Fibroblast of skin of scalp (primary cell): ENCODE measurements around the gene RPUSD4.

Experiments
- DNase-seq: peaks from one replicate; pipeline ENCODE4 v3.0.0-alpha.2; 2013

The RPUSD4 gene

DNA sequence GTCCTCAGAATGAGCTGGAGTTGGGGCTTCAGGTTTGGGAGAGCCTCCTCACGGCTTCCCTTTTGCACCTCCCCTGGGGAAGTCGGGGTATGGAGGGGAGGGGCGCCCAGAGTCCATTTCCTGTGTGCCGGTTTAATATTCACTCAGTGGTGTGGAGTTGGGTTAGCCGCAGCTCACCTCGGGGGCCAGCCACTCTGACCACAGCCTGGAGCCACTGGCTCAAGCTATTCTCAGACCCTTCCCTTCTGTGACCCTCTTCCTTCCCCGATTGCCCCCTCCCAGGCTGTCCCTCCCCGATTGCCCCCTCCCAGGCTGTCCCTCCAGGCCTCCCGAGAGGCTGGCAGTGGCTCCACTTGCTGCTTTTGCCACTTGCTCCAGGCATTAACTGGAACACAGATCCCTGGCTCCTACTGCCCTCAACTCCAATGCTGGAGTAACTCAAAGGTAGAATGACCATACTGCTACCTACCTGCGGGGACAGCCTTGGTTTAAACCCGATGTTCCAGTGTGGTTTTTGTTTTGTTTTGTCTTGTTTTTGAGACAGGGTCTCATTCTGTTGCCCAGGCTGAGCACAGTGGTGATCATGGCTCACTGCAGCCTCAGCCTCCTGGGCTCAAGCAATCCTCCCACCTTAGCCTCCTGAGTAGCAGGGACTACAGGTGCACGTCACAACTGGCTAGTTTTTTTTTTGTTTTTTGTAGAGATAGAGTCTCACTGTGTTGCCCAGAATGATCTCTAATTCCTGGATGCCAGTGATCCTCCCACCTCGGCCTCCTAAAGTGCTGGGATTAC is 29.3 kb downstream of the RPUSD4 start:
- DNase-seq = no peak

DNA sequence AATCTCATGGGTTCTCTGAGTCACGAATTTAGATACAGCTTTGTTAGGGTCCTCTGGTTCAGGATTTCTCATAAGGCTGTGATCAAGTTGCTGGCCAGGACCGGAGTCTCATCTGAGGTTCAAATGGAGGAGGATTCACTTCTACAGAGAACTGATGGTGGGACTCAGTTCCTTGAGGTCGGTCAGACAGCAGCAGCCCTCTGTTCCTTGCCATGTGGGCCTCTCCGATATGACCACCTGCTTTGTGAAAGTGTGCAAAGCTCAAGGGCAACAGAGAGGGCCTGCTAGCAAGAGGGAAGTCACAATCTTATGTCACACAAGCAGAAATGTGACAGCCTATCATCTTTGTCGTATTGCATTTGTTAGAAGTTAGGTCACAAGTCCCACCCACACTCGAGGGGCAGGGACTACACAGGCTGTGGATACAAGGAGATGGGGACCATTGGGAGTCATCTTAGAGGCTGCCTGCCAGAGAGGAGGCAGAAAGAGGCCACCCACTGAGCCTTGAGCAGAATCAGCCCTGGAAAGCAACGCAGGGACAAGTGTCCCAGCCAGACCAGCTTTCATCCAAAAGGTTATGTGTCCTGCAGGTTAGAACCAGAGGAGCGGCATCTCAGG is 34.5 kb downstream of the RPUSD4 start:
- DNase-seq = no peak

DNA sequence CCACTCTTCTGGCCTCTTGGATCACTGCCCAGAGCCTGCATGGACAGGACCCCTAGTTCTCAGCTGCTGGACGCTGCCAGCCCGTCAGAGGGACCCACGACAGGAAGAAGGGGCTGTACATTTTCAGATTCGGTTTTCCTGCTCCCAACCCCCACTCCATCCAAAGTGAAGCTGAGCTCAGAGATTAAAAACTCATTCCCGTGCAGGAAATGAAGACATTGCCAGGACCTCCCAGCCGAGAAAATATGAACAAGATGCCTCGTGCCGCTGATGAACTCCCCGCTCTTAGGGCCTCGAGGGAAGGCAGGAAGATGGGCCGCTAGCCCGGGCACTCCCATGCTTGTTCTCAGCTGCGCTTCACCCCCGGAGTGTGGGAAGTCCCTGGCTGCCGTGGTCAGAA is 36.1 kb downstream of the RPUSD4 start:
- peak; percentile 58 for DNase-seq

DNA sequence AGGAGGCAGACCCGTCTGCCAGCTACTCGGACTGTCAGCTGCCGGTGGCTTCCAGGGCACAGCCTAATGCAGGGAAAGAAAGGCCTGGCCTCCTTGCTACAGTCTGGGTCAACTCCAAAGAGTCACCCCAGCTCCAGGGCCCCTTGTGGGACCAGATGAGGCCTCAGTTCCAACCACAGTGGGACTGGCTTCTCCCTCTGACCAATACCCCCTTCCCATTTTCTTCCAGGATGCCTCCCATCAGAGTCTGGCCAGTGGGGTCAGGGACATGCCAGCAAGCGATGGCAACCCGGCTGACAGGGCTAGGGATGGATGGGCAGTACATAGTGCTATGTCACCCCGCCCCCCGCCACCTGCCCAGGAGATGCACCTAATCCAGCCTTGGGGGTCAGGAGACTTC is 36.6 kb downstream of the RPUSD4 start:
- DNase-seq = no peak

DNA sequence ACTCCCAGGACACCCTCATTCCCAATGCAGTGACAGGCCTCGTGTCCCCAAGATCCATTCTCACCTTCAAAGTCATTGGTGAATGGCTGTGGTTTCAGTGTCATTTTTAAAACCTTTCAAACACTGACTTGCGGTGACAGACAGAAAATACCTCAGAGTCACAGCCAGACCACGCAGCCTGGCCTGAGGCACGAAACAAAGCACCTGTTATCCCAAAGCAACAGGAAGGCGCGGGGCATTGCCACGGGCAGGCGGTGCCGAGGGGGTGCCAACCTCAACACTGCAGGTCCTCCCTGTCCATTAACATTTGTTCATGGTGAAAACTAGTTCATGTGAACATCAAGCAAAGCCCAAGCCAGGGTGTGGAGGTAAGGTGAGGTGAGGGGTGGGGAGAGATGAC is 38.2 kb downstream of the RPUSD4 start:
- no peak for DNase-seq

DNA sequence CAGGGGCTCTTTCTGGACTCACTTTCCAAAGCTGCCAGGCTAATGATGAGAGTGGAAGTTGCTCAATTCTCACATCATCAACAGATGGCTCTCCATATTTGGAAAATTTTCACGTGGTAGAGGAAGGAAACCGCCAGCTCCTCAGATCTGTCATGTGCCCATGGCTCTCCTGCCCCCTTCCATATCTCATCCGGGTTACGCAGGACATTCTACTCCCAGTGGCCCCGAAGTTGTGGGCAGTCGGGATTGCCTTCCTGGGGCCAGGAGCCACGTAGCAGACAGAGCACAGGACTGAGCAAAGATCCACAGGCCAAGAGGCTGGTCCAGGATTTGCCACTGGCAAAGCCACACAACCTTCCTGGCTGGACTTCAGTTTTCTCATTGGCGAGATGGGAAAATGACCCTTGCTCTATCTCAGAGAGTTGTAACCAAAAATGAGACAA is 38.8 kb downstream of the RPUSD4 start:
- peak; percentile 84 for DNase-seq

DNA sequence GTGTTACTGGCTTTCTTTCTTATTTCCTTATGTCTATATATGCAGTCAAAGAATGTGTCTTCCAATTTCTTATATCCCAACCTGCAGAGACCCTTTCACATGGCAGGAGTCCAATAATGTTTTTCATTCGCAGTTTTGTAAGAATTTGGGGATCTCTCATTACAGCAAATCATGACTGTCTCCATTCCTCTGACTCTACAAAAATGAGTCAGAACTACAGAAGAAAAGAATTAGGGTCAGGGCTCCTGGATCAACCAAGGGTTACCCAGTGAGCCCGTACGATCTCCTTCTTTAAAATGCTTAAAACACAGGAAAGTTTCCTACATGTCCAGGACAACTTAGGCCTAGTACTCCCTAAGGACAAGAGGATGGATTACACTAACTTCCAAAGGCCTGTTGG is 42.2 kb downstream of the RPUSD4 start:
- DNase-seq = no peak

DNA sequence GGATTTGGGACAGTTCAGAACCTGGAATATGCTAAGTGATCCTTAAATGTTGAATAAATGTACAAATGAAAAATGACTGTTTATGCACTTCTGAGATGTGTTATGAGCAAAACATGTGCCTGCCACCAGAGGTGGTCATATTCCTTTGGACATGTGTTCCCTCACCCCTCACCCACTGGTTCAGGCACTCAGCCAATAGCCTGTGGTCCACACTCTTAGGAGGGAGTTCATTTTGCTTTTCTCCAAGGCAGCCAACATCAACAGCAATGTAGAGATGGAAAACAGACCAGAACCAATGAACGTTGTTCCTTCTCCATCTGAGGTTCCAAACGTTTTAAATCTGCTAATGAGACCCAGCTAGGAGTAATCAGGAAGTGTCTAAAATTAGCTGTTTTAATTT is 44.0 kb downstream of the RPUSD4 start:
- peak; percentile 47 for DNase-seq

DNA sequence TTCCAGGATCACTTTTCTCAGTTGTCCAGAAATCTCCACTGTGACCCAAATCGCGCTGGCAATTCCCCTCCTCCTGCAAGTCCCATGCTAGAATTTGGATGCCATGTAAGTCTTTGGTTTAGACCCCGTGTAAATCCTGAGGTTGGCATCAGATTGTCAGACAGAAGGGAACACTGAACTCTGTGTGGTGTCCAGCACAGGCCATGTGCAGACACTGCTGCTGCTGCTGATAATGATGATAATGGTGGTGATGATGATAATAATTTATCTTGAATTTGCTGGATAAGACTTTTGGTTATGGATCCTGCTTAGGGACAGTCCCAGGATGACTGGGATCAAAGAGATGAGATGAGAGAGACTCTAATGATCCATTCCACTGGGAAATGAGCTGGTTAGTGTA is 45.0 kb downstream of the RPUSD4 start:
- DNase-seq = no peak

DNA sequence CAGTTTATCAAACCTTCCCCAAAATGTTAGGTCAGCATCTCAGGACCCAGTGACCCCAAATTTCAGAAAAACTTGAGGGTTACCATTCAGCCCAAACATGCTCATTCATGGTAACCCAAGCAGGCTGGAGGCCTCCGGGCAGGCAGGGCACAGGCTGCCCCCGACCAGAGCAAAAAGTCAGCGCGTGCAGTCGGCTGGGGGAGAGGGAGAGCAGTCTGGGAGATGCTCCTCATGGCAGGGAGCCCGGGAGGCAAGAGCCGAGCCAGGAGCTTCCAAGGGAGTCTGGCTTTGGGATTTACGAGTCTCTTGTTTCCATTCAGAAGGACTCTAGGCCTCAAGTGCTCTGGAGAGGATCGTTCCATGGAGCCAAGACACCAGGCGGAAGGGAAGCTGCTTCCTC is 45.7 kb downstream of the RPUSD4 start:
- DNase-seq = no peak

DNA sequence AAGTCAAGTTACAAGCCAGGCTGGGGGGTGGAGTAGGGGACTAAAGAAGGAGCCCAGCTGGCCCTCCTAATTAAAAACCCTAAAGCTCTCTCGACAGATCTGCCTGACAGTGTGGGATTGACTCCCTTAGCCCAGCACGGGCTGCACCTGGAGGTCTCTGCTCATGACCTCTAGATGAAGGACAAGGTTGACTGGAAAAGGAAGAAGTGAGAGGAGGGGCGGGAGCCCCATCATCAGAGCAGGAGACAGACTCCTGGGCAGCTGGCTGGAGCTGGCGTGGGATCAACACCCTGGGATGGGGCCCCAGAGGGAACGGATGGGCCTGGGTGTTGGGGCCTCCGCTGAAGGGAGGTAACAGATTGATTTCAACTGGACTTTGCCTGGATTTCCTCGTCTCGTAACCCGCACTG is 46.1 kb downstream of the RPUSD4 start:
- no peak for DNase-seq

DNA sequence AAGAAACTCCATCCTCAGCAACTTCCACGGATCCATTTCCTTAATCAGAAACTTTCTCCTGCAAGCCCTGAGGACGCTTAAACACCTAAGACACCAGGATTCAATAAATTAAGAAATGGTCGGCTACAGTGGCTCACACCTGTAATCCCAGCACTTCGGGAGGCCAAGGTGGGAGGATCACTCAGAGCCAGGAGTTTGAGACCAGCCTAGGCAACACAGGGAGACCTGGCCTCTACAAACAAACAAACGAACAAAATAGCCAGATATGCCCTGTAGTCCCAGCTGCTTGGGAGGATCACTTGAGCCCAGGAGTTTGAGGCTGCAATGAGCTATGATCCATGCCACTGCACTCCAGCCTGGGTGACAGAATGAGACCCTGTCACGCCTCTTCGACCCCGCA is 46.7 kb downstream of the RPUSD4 start:
- DNase-seq = no peak

DNA sequence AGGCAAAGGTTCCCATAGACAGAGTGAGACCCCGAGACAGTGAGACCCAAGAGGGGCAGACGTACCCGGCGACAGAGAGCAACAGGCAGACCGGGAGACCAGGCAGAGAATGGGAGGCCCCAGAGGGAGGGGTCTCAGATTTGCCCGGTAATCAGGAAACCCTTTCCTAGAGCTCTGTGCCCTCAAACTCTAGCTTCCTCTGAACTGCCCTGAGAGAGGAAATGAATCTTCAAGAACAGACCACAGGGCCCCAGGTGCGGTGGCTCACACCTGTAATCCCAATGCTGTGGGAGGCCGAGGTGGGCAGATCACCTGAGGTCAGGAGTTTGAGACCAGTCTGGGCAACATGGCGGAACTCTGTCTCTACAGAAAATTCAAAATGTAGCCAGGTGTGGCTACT is 47.7 kb downstream of the RPUSD4 start:
- DNase-seq = no peak

DNA sequence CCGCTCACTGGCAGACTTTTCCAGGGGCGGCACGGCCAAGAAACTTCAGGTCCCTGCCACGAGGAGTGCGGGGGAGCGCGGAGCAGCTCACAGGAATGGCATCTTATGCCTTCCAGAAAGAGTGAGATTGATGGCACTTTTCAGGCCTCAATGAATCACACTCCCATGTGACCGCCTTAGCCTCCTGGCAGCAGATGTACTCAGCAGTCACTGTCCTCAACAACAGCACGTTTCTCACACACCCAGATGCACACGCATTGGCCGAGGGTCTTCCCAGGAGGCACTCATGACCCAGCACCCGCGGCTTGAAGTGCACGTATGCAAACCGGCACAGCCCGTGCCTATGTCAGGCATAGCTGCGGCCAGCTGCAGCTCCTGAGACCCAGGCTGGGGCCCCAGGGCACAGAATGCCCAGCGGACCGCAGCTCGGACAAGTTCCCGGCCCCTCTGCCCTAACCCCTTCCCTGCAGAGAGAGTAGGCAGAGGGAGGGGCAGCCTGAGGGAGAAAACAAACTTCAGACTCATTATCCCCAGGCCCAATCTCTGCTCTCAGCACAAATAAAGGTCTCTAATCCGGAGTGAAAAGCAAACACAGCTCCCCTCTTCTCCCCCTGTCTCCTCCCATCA is 48.3 kb downstream of the RPUSD4 start:
- DNase-seq = peak; percentile 94

DNA sequence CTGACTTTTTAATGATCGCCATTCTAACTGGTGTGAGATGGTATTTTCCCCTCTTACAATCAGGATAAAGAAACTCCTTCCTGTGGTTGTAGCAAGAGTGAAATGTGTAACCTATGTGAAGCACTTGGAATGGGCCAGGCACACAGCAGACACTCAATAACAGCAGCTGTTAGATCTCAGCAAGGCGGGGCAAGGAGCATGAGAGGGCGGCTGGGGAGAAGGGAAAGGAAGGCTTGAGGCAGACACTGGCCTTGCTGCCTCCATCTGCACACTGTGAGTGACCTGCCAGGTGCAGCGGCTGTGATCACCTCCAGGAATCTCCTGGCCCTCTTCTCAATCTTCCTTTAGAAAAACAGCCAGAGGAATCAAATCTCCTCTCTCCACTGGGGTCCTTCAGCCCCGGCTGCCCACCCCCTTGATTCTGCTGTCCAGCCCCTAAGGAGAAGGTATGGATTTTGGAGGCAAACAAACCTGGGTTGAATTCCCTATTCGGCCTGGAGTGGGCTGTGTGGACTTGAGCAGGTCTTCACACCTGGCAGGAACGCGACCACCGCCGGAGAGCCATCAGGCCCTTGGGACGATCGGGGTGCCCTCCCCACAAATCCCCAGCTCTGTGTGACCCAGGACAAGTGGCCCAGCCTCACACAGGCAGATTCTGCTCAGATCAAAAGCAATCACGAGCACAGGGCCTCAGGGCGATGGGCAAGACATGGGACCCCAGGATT is 49.0 kb downstream of the RPUSD4 start:
- DNase-seq = no peak

DNA sequence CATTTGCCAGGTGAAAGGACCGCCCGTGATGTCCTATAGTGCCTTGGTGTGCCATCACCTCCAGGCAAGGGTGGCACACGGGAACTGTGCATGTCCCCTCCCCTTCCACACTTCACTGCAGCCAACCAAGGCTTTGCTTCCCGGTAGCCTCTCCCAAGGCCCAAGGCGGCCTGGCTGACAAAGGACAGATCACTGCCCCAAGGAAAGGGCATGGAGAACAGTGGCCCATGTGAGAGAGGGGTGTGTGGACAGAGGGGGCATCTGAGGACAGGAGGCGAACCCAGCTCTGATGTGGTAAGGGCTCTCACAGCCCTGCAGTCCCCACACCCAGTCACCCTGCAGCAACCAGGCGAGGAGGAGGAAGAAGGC is 50.4 kb downstream of the RPUSD4 start:
- DNase-seq = no peak

DNA sequence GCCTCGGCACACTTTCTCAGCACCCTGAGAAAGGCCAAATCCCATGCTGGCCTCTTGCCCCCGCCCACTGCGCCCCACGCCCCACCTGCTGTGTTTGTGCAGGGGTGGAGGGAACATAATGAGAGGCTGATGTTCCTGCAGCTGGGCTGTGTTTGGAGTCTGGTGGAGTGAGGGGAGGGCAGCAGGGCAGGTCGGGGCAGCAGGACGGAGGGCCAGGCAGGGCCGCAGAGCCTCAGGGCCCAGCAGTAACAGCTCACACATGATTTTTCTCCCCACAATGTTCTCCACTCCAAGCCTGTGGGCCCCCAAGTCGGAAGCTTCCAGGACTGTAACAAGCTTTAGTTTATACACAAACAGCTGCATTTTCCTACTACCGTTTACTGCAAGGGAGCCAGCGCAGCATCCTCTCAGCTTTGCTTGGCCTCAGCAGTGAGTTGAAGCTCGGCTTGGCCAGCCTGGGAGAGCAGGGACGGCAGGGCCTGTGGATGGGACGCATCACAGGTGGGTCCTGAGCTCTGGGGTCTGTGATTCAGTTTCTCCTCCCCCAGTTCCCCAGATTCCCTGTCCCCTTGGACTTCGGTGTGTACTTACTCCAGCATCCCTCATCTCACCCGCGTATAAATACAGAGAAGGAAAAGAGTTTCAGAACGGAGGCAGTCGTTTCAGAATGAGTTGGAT is 51.0 kb downstream of the RPUSD4 start:
- DNase-seq = no peak

DNA sequence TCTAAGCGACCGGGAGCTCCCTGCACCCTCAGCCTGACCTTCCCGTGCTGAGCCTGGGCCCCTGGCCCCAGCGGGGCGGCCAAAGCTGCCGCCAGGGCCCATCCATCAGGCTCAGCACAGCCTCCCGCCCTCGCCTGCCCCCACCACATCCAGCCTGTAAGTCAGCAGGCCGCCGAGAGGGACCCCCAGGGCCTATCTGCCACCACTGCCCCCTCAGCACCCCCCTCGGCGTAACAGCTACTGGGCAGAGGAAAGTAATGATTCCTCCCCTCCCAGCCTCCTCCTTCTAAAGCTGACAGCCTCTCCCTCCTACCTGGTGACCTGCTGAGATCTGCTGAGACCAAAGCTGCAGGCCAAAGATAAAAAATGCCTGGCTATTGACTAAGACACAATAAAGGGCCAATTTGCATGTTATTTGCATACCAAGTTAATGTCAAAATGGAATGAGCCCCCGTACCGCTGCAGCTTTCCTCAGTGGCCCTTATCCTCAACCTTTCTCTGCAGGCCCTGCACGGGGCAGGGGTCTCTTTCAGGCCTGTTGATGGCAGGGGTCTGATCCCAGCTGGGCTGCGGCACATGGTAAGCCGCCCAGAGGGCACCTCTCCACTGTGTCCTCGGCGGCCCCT is 51.6 kb downstream of the RPUSD4 start:
- DNase-seq = no peak

DNA sequence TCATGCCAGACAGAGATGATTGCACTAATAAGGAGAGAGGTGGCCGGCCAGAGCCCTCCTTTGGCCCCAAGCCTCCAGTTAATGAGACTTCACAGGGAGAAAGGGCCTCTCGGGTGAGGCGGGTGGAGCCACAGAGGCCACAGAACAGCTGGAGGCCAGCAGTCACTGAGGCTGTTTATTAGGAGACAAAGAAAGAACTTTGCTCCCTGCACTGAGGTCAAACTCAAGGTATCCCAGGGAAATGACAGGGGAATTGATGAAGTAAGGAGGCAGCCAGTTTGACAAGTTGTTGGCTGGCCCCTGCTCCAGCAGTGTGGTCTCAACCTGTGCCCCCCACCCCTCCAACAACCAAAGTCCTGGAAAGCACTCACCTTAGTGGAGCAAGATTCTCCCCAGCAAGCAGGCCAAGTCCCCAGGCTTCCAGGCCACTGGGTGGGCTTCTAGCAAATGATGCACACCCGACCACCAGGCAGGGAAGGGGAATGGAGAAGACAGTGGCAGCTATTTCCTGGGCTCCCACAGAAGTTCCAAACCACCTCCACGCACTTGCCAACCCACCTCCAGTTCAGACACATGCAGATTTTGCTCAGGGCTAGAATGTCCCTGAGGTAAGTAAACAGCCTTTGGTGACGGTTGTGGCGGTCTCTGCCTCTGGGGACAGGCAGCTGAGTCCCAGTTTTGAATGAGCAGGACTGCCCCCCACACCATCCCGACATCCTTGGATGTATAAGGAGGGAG is 53.2 kb downstream of the RPUSD4 start:
- no peak for DNase-seq

DNA sequence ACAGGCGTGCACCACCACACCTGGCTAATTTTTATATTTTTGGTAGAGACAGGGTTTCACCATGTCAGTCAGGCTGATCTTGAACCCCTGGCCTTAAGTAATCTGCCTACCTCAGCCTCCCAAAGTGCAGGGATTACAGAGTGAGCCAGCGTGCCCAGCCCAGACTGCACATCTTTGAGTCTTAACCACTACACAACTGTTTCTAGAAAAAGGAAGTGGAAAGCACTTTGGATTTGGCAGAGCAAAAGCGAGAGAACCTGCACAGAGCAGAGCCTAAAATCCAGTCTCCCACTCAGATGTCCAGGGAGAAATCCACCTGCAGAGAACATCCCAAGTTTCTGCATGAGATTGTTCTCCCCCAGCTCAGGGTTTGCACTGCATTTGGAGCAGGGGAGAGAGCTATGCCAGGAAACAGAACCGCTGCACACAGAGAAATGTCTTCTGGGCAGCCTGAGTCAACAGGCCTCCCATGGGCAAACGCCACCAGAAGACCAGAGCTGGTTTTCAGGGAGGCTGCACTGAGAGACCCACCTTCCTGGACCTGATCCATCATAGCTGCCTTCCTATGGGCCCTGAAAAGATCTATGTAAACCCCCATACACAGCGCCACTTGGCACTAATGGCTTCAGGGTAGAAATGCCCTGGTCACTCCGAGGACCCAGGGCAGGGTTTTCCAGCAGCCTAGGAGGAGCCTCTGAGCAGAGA is 54.0 kb downstream of the RPUSD4 start:
- DNase-seq = no peak

DNA sequence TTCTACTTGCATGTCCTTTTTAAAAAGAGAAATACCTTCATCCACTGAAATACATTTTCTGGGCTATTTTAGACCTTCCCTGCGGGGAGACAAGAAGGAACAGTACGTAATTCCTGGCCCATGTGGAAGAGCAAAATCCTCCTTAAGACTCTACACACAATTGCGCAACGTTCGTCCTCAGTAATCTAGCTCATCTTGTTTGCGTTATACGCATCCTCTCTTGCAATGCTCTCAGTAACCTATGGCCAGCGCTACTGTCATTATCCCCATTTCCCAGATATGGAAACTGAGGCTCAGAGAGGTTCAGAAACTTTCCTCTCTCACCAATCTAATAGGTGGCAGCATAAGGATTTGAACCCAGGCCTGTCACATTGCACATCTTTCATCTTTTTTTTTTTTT is 54.6 kb downstream of the RPUSD4 start:
- no peak for DNase-seq
